Measurements from ENCODE around the gene MVB12B.

Gene MVB12B

GRCh38 chr9:126527109-126527825 is 200.6 kb downstream of the MVB12B start:
- TF ChIP-seq CTCF (IDR thresholded peaks at IDR 0.05; ENCODE audit: control insufficient read depth, extremely low read depth, insufficient read depth) = no peak

GRCh38 chr9:126528111-126528510 is 201.5 kb downstream of the MVB12B start:
- H3K4me3 ChIP-seq (ENCODE audit: low read depth, low read length) = no peak overlapping the region
- TF ChIP-seq CTCF (IDR thresholded peaks at IDR 0.05; ENCODE audit: control insufficient read depth, extremely low read depth, insufficient read depth) = no peak
- no peak for DNase-seq (ENCODE audit: low read depth)

More at GRCh38 chr9:126527109-126527825, 200.6 kb downstream of the MVB12B start:
- no peak overlapping the region for H3K4me3 ChIP-seq (ENCODE audit: low read depth, low read length)
- DNase-seq (ENCODE audit: low read depth) = no peak

GRCh38 chr9:126528915-126529314 is 202.3 kb downstream of the MVB12B start:
- no peak overlapping the region for H3K4me3 ChIP-seq (ENCODE audit: low read depth, low read length)
- DNase-seq (ENCODE audit: low read depth) = no peak
- TF ChIP-seq CTCF (IDR thresholded peaks at IDR 0.05; ENCODE audit: control insufficient read depth, extremely low read depth, insufficient read depth) = no peak

GRCh38 chr9:126531035-126531571 is 204.5 kb downstream of the MVB12B start:
- H3K4me3 ChIP-seq (ENCODE audit: low read depth, low read length) = no peak overlapping the region
- no peak for DNase-seq (ENCODE audit: low read depth)
- no peak for TF ChIP-seq CTCF (IDR thresholded peaks at IDR 0.05; ENCODE audit: control insufficient read depth, extremely low read depth, insufficient read depth)

GRCh38 chr9:126531591-126531990 is 205.0 kb downstream of the MVB12B start:
- no peak for TF ChIP-seq CTCF (IDR thresholded peaks at IDR 0.05; ENCODE audit: control insufficient read depth, extremely low read depth, insufficient read depth)
- DNase-seq (ENCODE audit: low read depth) = no peak
- no peak overlapping the region for H3K4me3 ChIP-seq (ENCODE audit: low read depth, low read length)

GRCh38 chr9:126532019-126532462 is 205.4 kb downstream of the MVB12B start:
- no peak for TF ChIP-seq CTCF (IDR thresholded peaks at IDR 0.05; ENCODE audit: control insufficient read depth, extremely low read depth, insufficient read depth)
- DNase-seq (ENCODE audit: low read depth) = no peak
- no peak overlapping the region for H3K4me3 ChIP-seq (ENCODE audit: low read depth, low read length)

Measured in LNCaP clone FGC (cell line).